NCI-H1105 treated with DMSO at 0.1 percent for 48 hours (cell line): ENCODE data around the gene LHX1.

Source experiments
- DNase-seq: peaks from one replicate; lab custom pipeline; 2025; lab: John Stamatoyannopoulos, UW

LHX1 gene

GRCh38 chr17:36972186-36972700 lies 35.0 kb downstream of the LHX1 start:
- peak; percentile 16 for DNase-seq

GRCh38 chr17:36972905-36973304 lies 35.6 kb downstream of the LHX1 start:
- DNase-seq = peak; percentile 5

- no peak for DNase-seq
Observed at GRCh38 chr17:36975922-36976515, 38.7 kb downstream of the LHX1 start.

- no peak for DNase-seq
Observed at GRCh38 chr17:36977066-36977465, 39.8 kb downstream of the LHX1 start.

GRCh38 chr17:36977568-36977967 lies 40.3 kb downstream of the LHX1 start:
- DNase-seq = no peak

GRCh38 chr17:36978810-36979564 lies 41.7 kb downstream of the LHX1 start:
- DNase-seq = no peak

GRCh38 chr17:36979565-36979941 lies 42.3 kb downstream of the LHX1 start:
- no peak for DNase-seq

GRCh38 chr17:36980280-36980761 lies 43.0 kb downstream of the LHX1 start:
- peak; percentile 5 for DNase-seq

GRCh38 chr17:36983618-36984017 lies 46.3 kb downstream of the LHX1 start:
- no peak for DNase-seq

GRCh38 chr17:36989173-36989572 lies 51.9 kb downstream of the LHX1 start:
- DNase-seq = no peak

GRCh38 chr17:36992701-36993100 lies 55.4 kb downstream of the LHX1 start:
- DNase-seq = peak; percentile 89

- DNase-seq = peak; percentile 81
Observed at GRCh38 chr17:36993227-36993626, 56.0 kb downstream of the LHX1 start.
